ENCODE data around the gene TTC13.

The TTC13 gene

DNA sequence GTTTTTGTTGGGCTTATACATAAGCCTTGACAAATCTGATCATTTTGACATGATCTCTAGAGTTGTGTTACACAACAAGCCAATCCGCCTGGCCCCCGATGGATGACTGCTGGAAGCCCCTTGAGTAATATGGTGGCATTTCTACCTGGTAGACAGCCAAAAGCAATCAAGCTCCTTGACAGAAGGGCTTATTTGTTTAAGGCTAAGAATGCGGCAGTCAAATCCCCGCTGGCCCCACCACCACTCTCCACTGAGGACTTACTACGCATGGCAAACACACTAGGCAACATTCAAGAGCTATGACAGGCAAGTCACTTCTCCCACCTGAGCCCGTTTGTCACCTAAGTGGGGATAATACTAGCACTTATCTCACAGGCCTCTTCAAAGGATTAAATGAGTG, 77.0 kb downstream of the TTC13 start:
- DNase-seq, result no peak

DNA sequence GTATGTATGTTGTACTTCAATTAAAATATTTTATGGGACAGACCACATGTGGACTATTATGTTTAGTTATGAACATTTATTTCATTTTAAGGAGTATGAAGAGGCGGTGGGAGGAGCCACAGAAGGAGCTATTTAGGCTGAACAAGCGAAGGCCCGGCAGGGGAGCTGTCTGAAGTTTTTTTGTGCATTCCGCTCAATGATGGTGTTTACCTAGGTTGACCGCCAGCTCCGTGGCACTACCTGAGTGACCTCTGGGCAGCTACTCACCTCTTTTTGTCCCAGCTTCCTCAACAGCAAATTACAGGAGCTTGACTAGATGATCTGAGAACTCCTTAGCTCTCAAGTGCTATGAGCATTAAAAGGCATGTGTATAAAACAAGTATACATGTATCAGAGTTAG, 77.7 kb downstream of the TTC13 start:
- DNase-seq, result no peak

DNA sequence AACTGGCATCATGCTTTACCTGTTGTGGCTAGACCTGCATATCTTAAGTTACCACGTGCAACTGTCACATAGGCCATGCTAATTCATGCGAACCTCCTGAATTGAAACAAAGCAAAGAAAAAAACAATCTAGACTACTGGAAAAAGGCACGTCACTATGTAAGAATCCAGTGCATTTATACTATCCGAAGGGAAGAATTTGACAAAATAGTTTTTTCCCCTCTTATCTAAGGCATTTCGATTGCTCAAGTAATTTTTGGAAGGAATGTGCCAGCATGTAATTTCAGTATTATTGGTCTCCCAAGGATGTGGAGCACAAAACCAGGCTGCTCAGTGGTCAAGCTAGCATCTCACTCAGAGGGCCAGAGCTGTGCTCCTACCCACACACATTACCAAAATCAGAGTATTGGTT, 78.8 kb downstream of the TTC13 start:
- DNase-seq, result no peak

DNA sequence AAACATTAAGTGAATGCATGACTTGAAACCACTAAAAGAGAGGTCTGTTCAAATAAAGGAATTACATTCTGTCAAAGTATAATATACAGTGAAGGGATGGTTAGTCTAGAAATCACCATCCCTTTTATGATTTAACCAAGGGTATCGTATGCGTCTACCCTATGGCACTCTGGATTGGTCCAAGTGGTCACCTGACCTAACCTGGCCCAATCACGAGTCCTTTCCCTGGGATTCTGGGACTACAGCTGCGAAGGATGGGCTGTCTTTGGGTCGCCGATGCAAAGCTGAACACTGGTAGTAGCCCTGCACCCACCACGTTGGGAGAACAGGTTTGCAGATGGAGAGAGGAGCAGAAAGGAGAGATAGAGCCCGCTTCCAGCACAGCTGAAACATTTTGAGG, 79.9 kb downstream of the TTC13 start:
- DNase-seq, result no peak

DNA sequence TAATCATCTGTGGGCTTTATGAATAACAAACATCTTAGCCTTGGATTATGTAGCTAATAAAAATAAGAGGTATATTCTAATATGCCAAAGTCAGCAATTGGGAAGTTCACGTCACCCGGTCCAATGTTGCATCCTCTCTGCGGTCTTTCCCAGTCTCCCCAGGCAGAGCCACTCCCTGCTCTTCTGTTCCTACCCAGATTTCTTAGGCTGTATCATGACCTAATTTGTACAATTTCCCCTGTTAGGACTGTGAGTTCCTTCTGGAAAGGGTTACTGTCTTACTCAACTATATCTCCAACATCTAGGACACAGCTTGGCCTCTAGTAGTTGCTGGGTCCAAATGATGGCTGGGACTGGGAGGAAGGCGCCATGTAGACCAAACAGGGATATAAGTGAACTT, 80.5 kb downstream of the TTC13 start:
- no peak for DNase-seq

DNA sequence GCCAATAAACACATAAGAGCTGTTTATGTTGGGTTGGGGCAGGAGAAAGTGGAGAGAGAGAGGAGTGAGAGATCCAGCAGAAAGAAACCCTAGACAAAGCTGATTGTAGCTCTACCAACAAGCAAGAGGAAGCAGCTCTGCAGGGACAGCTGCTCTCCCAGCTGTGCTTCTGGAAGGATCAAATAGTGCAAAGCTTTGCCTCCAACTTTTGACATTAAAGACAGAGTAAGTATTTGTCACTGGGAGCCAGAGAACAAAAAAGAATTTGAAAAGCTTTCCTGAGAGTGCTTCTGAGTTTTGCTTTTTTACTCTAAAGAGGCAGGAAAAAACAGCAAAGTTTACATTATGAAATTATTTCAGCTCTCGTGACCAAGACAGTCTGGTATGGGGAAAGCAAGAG, 81.9 kb downstream of the TTC13 start:
- no peak for DNase-seq

DNA sequence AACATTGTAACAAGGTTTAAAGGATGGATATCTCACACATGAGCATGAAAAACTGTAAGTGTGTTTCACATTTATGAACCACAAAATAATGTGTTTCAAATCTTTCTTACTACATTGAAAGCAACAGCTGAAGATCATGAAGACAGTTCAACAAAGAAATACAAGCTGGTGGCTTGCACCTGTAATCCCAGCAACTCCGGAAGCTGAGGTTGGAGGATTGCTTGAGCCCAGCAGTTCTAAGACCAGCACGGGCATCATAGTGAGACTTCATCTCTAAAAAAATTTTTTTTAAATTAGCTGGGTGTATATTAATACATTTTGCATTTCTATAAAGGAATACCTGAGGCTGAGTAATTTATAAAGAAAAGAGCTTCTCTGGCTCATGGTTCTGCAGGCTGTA, 83.2 kb downstream of the TTC13 start:
- DNase-seq, result no peak

DNA sequence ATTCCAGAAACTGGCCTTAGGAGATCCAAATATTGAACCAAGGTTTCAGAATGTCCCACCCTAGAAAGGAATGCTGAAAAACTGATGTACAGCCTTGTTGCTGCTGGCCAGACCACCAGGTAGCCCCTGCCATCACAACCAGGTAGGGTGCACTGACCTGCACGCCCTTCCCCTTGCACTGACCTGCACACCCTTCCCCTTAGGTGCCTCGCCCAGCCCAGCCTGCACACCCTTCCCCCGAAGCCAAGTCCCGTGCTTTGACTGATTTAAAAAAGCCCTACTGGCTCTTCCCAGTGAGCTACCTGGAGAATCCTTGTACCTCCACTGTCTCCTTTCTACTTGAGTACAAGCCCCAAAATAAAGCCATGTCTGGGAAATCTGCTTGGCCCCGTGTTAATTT, 84.0 kb downstream of the TTC13 start:
- DNase-seq, result no peak

DNA sequence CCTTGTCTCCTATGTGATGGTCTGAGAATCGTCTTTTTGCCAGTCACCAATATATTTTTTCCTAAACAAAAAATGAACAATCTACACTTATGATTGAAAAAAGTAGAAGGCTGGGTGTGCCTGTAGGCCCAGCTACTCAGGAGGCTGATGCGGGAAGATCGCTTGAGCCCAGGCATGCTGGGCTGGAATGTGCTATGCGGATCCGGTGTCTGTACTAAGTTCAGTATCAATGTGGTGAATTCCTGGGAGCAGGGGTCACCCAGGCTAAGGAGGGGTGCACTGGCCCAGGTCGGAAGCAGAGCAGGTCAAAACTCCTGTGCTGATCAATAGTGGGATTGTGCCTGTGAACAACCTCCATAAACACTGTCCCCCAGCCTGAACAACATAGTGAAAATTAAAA, 84.6 kb downstream of the TTC13 start:
- DNase-seq, result no peak

DNA sequence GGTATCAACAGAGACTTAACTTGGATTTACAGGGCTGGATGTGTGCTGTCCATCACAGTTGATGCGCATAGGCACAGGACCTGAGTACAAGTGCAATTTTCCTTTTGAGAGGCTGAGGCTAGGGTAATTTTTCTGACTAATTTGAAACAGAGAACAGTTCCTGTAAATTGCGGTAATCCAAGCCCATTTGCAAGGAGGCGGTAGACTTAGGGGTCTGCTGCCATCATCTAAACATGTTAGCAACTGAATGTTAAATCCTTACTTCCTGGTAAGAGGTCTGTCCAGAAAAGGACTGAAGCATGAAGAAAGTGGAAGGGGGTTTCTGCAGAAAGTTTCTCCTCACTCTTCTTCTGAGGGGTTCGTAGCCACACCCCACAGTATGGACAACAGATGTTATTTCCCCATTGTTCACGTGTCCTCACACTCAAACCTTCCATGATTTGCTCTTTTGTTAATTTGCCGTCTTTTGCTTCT, 86.6 kb downstream of the TTC13 start:
- DNase-seq, result no peak

DNA sequence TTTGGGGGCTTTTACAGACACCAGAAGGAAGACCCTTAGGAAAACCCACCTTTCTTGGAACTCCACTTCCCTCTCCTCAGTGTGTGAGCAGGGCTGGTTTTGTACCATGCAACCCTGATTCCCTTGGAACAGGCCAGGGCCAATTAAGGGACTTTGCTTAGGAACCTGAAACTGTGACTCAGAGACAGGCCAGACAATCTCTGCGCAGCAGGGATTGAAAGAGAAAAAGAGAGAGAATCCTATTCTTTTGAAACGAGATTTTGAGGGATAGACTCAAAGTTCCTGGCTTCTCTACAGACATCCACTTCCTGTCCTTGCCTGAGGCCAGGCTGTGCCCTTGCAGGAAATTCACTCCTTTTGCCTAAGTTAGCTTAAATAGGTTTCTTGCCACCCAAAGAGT, 87.2 kb downstream of the TTC13 start:
- no peak for DNase-seq

DNA sequence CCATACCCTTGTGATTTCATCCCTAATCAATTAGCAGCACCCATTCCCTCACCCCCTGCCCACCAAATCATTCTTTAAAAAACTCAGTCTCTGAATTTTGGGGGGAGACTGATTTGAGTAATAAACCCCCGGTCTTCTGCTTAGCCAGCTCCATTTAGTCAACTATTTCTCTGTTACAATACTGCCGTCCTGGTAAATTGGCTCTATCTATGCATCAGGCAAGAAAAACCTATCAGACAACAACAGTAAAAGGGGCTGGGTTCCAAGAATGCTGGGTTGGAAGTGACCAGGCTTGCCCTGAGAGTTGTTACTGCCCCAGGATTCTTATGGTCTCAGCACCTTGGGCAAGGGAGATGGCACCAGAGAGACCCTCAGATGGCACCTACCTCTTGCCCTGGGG, 94.0 kb downstream of the TTC13 start:
- no peak for DNase-seq

DNA sequence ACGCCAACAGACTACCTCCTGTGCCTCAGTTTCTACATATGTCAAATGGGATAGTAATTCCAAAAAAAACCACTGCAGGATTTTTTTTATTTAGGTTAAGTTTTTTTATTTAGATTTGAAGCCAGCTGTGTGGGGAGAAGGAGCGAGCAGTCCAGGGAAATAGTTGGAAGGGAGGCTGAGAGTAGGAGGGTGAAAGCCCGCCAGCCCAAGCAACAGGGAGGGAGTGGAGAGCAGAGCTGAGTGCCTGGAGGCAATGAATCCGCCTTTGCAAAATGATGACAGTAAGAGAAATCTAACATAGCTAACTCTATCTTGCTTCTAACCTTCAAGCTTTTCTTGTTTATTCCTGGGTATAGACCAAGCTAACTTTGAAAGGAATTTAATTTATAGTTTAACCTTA, 94.7 kb downstream of the TTC13 start:
- no peak for DNase-seq

DNA sequence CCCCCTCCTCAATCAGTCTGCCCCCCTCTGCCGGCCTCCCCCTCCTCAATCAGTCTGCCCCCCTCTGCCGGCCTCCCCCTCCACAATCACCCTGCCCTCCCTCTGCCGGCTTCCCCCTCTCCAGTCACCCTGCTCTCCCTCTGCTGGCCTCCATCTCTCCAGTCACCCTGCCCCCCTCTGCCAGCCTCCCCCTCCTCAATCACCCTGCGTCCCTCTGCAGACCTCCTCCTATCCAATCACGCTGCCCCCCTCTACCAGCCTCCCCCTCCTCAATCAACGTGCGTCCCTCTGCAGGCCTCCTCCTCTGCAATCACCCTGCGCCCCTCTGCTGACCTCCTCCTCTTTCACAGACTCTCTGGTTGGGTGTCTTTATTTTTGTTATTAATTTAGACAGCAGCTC, 98.9 kb downstream of the TTC13 start:
- DNase-seq, result no peak

DNA sequence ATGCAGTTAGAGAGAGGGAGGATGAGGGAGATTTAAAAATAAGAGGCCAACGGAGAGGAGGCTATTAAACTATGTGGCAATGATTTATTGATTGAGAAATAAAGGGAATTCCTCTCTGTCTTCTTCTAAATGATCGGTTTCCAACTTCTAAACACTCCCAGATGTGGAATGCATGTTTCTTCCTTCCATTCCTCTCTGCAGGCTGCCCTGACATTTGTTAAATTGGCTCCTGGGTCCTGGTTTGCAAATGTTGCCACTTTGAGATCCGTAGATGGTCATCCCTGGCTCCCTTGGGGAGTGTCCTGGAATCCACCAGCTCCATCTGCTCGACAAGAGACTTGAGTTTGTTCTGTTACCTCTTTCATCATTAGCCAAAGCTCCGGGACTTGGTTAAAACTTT, 100.1 kb downstream of the TTC13 start:
- DNase-seq, result no peak

DNA sequence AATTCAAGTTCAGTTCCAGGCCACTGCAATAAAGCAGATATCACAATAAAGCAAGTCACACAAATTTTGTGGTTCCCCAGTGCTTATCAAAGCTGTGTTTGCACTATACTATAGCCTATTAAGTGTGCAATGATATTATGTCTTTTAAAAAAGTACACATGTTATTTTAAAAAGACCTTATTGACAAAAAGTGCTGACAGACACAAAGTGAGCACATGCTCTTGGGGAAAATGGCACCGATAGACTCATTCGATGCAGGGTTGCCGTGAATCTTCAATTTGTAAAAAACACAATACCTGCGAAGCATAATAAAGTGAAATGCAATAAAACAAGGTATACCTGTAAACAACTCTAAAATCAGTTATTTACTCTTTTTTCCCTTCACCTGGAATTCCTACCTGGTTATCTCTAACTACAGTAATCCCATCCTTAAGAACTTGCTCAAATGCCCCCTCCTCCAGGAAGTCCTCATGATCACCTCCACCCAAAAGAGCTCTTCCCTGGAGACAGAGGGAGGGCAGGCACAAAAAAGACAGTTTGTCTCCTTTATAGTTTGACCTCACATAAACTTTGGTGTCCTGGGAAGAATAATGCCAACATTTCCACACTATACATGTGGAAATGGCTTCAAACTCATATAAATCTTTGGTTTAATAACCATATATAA, 100.6 kb downstream of the TTC13 start:
- no peak for DNase-seq

DNA sequence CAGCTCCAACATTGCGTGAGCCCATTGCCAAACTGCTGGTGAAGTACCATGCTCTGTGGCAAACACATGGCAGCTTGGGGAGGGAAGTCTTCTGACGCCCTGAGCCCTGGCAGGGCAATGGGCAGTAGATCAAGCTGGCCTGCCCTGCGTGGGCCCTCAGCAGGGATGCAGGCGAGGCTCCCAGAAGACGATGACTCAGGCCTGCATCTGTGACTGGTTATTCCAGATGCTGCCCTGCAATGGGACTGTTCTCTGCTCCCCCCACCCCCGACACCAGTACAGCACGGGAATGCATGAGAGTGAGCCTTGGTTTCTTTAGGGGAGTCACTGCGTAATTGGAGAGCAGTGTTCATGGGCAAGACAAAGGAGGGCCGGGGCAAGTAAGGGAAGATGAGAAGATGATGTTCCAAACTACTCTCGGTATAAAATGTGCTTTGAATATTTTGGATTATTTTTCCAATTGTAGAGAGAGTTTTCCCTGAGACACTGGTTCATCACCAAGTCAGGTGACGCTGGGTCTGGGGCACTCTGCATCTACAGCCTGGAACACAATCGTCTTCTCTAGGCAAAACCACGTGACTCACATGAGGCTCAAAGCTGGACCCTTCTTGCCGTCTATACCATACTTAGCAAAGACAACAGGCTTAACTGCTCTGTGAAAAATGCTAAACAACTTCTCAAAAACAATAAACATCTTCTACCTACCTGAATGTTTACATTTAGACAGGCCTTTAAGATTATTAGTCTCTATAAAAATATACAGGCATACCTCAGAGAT, 101.3 kb downstream of the TTC13 start:
- DNase-seq, result no peak

DNA sequence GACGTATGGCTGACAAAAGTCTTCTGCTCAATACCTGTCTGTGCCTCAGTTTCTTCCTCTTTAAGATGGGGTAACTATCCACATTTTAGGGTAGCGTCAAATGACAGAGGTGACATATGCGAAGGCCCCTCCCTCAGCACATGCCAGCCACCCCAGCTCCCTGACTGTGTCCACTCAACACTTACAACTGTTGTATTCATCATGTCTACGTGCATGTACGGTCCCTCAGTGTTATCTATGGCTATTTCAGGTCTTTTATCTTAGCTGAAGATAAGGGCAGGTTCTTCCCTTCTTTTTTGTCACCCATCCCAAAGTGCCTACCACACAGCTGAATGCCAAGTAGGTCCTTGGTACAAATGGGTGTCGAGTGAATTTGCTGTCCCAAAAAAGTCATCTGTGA, 102.0 kb downstream of the TTC13 start:
- no peak for DNase-seq

DNA sequence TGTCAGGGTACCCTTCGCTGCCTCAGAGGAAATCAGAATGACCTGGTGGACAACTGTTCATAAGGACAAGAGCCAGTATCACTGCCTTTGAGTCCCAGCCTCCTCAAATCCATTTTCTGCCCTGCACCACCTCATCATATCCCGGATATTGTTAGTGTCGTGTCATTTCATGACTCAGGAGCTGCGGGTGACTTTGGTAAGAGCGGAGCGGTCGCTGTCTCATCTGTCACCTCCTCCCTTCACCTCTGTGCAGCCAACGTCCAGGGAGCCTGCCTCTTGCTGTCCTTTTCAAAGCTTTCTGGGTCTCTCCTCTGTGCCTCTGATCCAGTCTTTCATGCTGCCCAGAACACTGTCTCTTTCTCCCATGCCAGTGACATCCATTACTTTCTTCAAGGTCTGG, 103.3 kb downstream of the TTC13 start:
- no peak for DNase-seq

DNA sequence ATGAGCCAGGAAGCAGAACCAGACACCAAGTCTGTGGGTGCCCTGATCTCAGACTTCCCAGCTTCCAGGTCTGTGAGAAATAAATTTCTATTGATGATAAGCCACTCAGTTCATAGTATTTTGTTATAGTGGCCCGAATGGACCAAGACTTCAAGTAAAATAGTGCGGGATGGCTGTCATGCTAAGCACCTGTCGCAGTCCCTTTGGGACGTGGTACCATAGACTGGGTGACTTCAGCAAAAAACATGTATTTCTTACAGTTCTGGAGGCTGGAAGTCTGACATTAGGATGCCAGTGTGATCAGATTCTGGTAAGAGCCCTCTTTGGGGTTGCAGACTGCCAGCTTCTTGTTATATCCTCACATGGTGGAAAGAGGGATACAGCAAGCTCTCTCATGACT, 107.7 kb downstream of the TTC13 start:
- no peak for DNase-seq

DNA sequence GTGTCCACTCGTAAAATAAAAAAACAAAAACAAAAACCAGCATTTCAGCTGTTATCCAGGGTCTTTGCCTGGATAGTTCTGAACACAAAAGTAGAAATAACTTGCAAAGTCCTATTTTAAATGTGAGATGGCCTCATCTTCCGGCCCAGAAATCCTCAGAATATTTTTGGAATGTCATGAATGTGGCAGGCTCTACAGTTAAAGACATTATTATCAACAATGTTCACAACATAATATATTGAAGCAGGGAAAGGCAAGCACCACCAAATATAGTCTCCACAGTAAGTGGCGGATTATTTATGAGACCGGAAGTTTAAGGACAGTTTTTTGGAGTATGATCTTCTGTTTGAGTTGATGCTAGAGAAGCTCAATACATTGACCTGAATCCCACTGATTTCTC, 109.2 kb downstream of the TTC13 start:
- no peak for DNase-seq

DNA sequence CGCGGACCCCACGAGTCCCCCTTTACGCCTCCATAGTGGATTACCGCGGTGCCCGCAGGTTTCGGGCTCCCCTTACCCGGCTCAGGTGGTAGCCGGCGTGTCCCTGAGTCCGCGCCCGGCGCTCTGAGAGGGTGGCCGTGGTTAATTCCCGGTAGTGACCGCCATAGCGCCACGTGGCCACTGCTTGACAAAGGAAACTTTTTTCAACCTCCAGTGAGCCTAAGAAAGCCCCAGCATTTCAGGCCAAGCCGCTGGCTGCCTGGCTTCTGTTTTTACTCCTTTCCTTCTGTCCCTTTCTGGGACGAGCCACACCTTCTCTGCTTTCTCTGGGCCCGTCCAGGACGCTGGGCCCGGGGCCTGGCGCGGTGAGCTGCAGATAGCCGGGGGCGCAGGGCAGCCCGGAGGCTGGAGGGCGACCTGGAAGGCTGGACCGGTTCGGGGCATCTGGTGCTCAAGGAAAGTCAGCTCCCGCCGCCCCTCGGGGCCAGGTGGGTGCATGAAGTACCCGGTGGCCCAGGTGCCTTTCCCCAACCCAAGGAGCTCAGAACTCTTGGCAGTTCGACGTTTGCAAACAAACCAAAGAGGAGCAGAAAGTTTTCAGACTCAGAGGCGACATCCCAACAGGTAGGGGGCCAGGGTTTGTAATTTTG, 109.8 kb downstream of the TTC13 start:
- DNase-seq, result no peak

DNA sequence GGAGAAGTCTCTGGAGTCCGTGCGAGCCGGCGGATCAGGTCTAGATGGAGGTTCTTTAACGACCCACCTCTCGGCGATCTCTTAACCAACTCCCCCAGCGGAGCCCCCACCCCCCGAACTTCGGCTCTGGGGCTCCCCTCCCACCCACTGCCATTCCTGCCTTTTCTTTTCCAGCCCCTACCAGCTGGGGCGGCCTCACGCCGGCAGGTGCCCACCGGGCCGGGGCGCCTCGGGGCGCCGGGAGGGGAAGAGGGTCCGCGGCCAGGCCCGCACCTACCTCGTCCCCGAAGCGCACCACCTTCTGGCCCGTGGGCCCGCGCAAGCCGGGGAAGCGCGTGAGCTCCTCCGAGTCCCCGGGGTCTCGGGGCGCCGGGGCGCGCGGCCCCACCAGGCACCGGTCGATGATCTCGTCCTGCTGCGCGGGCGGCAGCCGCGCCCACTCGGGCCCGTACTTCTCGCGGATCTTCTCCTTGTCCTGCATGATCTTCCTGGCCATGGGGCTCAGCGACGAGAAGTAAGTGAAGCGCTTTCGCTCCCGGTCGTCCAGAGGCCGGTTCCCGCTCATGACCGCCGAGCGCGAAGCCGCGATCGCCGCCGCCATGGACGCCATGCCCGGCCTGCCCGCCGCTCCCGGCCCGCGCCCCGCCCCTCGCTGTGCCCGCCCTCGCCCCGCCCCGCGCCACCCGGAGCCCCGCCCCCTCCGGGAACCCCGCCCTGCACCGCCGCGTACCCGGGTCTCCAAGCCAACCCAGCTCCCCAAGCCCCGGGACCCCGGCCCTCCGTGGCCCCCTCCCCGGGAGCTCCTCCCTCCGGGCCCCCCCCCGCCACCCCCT, 110.5 kb downstream of the TTC13 start, which contains the start of gene C1orf198:
C1orf198 (minus strand) TSS at position 619 of the 833 bp plus-strand sequence; CDS start at position 610, 9 bp downstream.
- no peak for DNase-seq
